Measurements from ENCODE around the gene TTI1. TPM values are rescaled to one million over a fixed set of nuclear protein-coding genes. Genes with fewer than 3 reads are reported as not detected.

TTI1 gene
- total and polyA plus RNA-seq, 8 donors = 3.1 to 27.2 (median 6.7) TPM

GRCh38 chr20:38060536-38060935 is 27.3 kb upstream of the TTI1 start:
- Histone ChIP-seq H3K4me3 (no peak overlapping the region), H3K9me3 (no peaks in the 10 kb centered on the region), H3K27me3 (no peaks in the 10 kb centered on the region), H3K36me3 (peaks cover 63 to 97% (median 90%) of the 10 kb centered on the region in 4 donors), H3K27ac (peak overlapping the region in 2 of 5 donors; percentile 1 to 47), H3K4me1 (peaks cover 0 to 21% (median 5%) of the 10 kb centered on the region in 4 donors)
- DNase-seq = no peak
- intact Hi-C loops (cut with DNase I; ENCODE audit: low total_unique reads) = no loop called here
- TF ChIP-seq POLR2AphosphoS5 (IDR thresholded peaks at IDR 0.05) (no peak), EP300 (IDR thresholded peaks at IDR 0.05) (no peak), POLR2A (IDR thresholded peaks at IDR 0.05) (no peak)
- TF ChIP-seq, protein P1, sequence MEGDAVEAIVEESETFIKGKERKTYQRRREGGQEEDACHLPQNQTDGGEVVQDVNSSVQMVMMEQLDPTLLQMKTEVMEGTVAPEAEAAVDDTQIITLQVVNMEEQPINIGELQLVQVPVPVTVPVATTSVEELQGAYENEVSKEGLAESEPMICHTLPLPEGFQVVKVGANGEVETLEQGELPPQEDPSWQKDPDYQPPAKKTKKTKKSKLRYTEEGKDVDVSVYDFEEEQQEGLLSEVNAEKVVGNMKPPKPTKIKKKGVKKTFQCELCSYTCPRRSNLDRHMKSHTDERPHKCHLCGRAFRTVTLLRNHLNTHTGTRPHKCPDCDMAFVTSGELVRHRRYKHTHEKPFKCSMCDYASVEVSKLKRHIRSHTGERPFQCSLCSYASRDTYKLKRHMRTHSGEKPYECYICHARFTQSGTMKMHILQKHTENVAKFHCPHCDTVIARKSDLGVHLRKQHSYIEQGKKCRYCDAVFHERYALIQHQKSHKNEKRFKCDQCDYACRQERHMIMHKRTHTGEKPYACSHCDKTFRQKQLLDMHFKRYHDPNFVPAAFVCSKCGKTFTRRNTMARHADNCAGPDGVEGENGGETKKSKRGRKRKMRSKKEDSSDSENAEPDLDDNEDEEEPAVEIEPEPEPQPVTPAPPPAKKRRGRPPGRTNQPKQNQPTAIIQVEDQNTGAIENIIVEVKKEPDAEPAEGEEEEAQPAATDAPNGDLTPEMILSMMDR (IDR thresholded peaks at IDR 0.05) = no peak
- WGBS, 5 donors = 84 to 92% (median 86%) methylated on average over 5 of the region's 5 CpGs

DNA sequence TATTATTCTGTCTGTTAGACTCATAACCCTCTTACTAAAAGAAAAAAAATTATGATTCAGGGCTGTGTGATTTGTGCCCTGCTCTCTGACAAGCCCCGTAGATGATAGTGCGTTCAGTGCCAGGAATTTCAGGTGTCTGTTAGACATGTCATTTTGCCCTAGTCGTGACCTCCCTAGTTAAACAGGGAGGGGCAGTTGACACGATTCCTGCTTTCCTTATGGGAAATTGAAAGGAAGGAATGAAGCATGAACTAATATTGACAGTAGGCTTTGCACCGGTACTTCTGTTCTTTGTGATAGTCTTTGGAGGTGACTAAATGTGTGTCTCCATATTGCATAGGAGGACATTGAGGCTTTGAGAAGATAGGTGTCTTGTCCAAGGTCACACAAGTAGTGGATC is 26.6 kb upstream of the TTI1 start:
- peaks cover 0 to 28% (median 8%) of the 10 kb centered on the region in 4 donors for H3K4me1 ChIP-seq
- WGBS, 5 donors = 43 to 75% (median 45%) methylated on average over 5 of the region's 5 CpGs
- no peaks in the 10 kb centered on the region for H3K9me3 ChIP-seq
- no peak overlapping the region for H3K4me3 ChIP-seq
- TF ChIP-seq POLR2AphosphoS5 (IDR thresholded peaks at IDR 0.05) (peak in 2 of 3 donors; percentile 67 to 69), EP300 (IDR thresholded peaks at IDR 0.05) (no peak)
- DNase-seq = peak; percentile 30 to 36
- H3K36me3 ChIP-seq = peaks cover 56 to 91% (median 84%) of the 10 kb centered on the region in 4 donors
- no peaks in the 10 kb centered on the region for H3K27me3 ChIP-seq
- intact Hi-C loops (cut with DNase I; ENCODE audit: low total_unique reads) = loop anchor here (5.0 kb wide), 1 partner anchor 162 kb away; no protein-coding TSS in a partner anchor
- peak overlapping the region in 2 of 5 donors; percentile 5 to 47 for H3K27ac ChIP-seq

DNA sequence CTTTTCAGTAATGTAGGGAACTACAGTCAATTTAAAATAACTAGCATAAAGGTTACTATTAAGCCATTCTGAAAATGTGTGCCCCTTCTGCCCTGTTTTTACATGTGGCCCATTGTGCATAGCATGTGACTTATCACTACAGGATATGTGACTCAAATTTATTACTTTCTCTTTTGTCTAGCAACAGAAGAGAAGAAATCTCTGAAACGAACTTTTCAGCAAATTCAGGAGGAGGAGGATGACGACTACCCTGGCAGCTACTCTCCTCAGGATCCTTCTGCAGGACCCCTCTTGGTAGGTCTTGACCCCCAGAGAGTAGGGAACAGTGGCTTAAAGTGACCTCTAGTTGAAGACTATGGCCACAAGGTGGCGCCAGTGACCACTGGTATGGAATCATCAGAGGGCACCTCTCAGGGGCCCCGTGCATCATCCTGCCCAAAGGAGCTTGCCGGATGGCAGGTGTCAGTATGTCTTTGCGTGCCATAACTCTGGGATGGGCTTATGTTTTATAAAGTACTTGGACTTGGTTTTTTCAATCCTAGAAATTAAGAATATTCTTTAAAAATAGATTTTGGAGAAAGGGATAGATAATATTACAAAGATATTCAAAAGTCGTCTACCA is 24.2 kb upstream of the TTI1 start:
- H3K9me3 ChIP-seq = no peaks in the 10 kb centered on the region
- no peaks in the 10 kb centered on the region for H3K27me3 ChIP-seq
- H3K4me3 ChIP-seq = no peak overlapping the region
- 15 to 23% (median 23%) methylated on average over 7 of the region's 7 CpGs for WGBS, 5 donors
- TF ChIP-seq, protein P1 (IDR thresholded peaks at IDR 0.05) = peak in 6 of 7 experiments; percentile 45 to 91 (median 78)
- no peak for TF ChIP-seq EP300 (IDR thresholded peaks at IDR 0.05)
- TF ChIP-seq POLR2A (IDR thresholded peaks at IDR 0.05) = no peak
- TF ChIP-seq POLR2AphosphoS5 (IDR thresholded peaks at IDR 0.05) = peak in 1 of 3 donors; percentile 30
- DNase-seq = peak; percentile 90 to 91
- H3K36me3 ChIP-seq = peaks cover 40 to 79% (median 67%) of the 10 kb centered on the region in 4 donors
- intact Hi-C loops (cut with DNase I; ENCODE audit: low total_unique reads) = loop anchor here (5.0 kb wide), 1 partner anchor 165 kb away; no protein-coding TSS in a partner anchor
- peaks cover 0 to 49% (median 19%) of the 10 kb centered on the region in 4 donors for H3K4me1 ChIP-seq
- H3K27ac ChIP-seq = peak overlapping the region in 2 of 5 donors; percentile 22 to 23

- Histone ChIP-seq H3K27me3 (no peaks in the 10 kb centered on the region), H3K27ac (no peak overlapping the region), H3K4me1 (peaks cover 0 to 49% (median 21%) of the 10 kb centered on the region in 4 donors), H3K36me3 (peaks cover 35 to 75% (median 63%) of the 10 kb centered on the region in 4 donors), H3K4me3 (no peak overlapping the region), H3K9me3 (no peaks in the 10 kb centered on the region)
- 78 to 90% (median 84%) methylated on average over 6 of the region's 6 CpGs for WGBS, 5 donors
- DNase-seq = no peak
- intact Hi-C loops (cut with DNase I; ENCODE audit: low total_unique reads) = loop anchor here (5.0 kb wide), 1 partner anchor 166 kb away; no protein-coding TSS in a partner anchor
- TF ChIP-seq POLR2AphosphoS5 (IDR thresholded peaks at IDR 0.05) = no peak
- TF ChIP-seq, protein P1 (IDR thresholded peaks at IDR 0.05) = no peak
These were observed 22.6 kb upstream of the TTI1 start for GRCh38 chr20:38055848-38056247.

DNA sequence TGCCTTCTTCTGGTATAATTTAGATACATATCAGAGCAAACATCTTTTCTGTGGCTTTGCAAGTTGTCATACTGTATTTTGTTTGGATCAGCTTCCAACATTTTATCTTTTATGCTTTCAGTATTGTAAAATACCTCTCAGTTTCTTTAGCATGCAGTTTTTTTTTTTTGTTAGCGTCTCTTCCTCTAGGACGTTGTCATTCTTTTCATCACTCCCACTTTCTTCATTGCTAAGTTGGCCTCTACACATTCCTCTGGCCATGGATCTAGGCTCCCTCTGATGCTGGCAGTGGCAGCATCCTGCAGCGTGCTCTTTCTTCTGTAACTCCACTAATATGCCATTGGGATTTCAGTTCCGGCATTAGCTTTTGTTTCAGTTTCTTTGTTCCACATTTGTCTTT is 22.0 kb upstream of the TTI1 start:
- Histone ChIP-seq H3K9me3 (no peaks in the 10 kb centered on the region), H3K4me3 (no peak overlapping the region), H3K36me3 (peaks cover 30 to 75% (median 62%) of the 10 kb centered on the region in 4 donors), H3K27me3 (no peaks in the 10 kb centered on the region), H3K4me1 (peaks cover 0 to 46% (median 21%) of the 10 kb centered on the region in 4 donors), H3K27ac (no peak overlapping the region)
- intact Hi-C loops (cut with DNase I; ENCODE audit: low total_unique reads) = loop anchor here (5.0 kb wide), 1 partner anchor 167 kb away; no protein-coding TSS in a partner anchor
- TF ChIP-seq POLR2A (IDR thresholded peaks at IDR 0.05) = no peak
- TF ChIP-seq, protein P1 (IDR thresholded peaks at IDR 0.05) = no peak
- DNase-seq = no peak
- 37 to 56% (median 46%) methylated on average over 4 of the region's 4 CpGs for WGBS, 5 donors

Data from stomach (tissue), 9 donors.